Measurements from ENCODE around the gene RAD9A. TPM values are rescaled to one million over a fixed set of nuclear protein-coding genes. Genes with fewer than 3 reads are reported as not detected.

Gene RAD9A
- total and polyA plus RNA-seq, 2 donors (not counting 1 experiment from before 2014, with no cell fraction given), result 3.5 to 3.8 TPM

- H3K27me3 ChIP-seq (ENCODE audit: control insufficient read depth, insufficient read depth, low read length), result no peaks in the 10 kb centered on the region
- H3K4me3 ChIP-seq (replicated peaks in 1 of 4; ENCODE audit: control extremely low read depth in 1 of 4, insufficient read depth in 1 of 4, low read depth in 3 of 4, low read length in 4 of 4), result no peak overlapping the region
- no peak for DNase-seq (ENCODE audit: low read depth in 2 of 2)
- H3K36me3 ChIP-seq (ENCODE audit: control insufficient read depth, insufficient read depth, low read length), result peaks cover 12% of the 10 kb centered on the region
- H3K4me1 ChIP-seq (ENCODE audit: control insufficient read depth, extremely low read depth, insufficient read depth, low read length), result peaks cover 44% of the 10 kb centered on the region
- H3K4me2 ChIP-seq (ENCODE audit: extremely low read depth, insufficient read depth, low read length), result no peak overlapping the region
- H3K79me2 ChIP-seq (ENCODE audit: control insufficient read depth, insufficient read depth, low read length), result peaks cover 37% of the 10 kb centered on the region
- H3K9me3 ChIP-seq (ENCODE audit: control insufficient read depth, insufficient read depth, low read depth, low read length), result no peaks in the 10 kb centered on the region
- H2AFZ ChIP-seq (ENCODE audit: low read length), result no peak overlapping the region
- H3K27ac ChIP-seq (ENCODE audit: insufficient read depth, low read length), result no peak overlapping the region
- TF ChIP-seq CTCF (conservative IDR thresholded peaks at IDR 0.05 in 1 of 2, IDR thresholded peaks at IDR 0.05 in 1 of 2; ENCODE audit: low read depth in 1 of 2, low read length in 2 of 2), result no peak
- TF ChIP-seq EZH2 (IDR thresholded peaks at IDR 0.05; ENCODE audit: low read length, missing control alignments), result no peak
- no peaks in the 10 kb centered on the region for H4K20me1 ChIP-seq (ENCODE audit: control insufficient read depth, extremely low read depth, insufficient read depth, low read length)
- H3K9ac ChIP-seq (ENCODE audit: insufficient read depth, low read length), result no peak overlapping the region
Observed at GRCh38 chr11:67367761-67368227, 24.0 kb upstream of the RAD9A start.

GRCh38 chr11:67368621-67369020 is 23.2 kb upstream of the RAD9A start:
- Histone ChIP-seq H2AFZ (ENCODE audit: low read length) (no peak overlapping the region), H3K4me1 (ENCODE audit: control insufficient read depth, extremely low read depth, insufficient read depth, low read length) (peaks cover 44% of the 10 kb centered on the region), H4K20me1 (ENCODE audit: control insufficient read depth, extremely low read depth, insufficient read depth, low read length) (no peaks in the 10 kb centered on the region), H3K4me2 (ENCODE audit: extremely low read depth, insufficient read depth, low read length) (no peak overlapping the region), H3K27me3 (ENCODE audit: control insufficient read depth, insufficient read depth, low read length) (no peaks in the 10 kb centered on the region), H3K79me2 (ENCODE audit: control insufficient read depth, insufficient read depth, low read length) (peaks cover 37% of the 10 kb centered on the region), H3K27ac (ENCODE audit: insufficient read depth, low read length) (no peak overlapping the region), H3K9me3 (ENCODE audit: control insufficient read depth, insufficient read depth, low read depth, low read length) (no peaks in the 10 kb centered on the region), H3K4me3 (replicated peaks in 1 of 4; ENCODE audit: control extremely low read depth in 1 of 4, insufficient read depth in 1 of 4, low read depth in 3 of 4, low read length in 4 of 4) (no peak overlapping the region), H3K36me3 (ENCODE audit: control insufficient read depth, insufficient read depth, low read length) (peaks cover 12% of the 10 kb centered on the region), H3K9ac (ENCODE audit: insufficient read depth, low read length) (no peak overlapping the region)
- TF ChIP-seq CTCF (conservative IDR thresholded peaks at IDR 0.05 in 1 of 2, IDR thresholded peaks at IDR 0.05 in 1 of 2; ENCODE audit: low read depth in 1 of 2, low read length in 2 of 2), result no peak
- TF ChIP-seq EZH2 (IDR thresholded peaks at IDR 0.05; ENCODE audit: low read length, missing control alignments), result no peak
- no peak for DNase-seq (ENCODE audit: low read depth in 2 of 2)

GRCh38 chr11:67369275-67369674 is 22.5 kb upstream of the RAD9A start:
- Histone ChIP-seq H3K36me3 (ENCODE audit: control insufficient read depth, insufficient read depth, low read length) (peaks cover 12% of the 10 kb centered on the region), H3K27me3 (ENCODE audit: control insufficient read depth, insufficient read depth, low read length) (no peaks in the 10 kb centered on the region), H4K20me1 (ENCODE audit: control insufficient read depth, extremely low read depth, insufficient read depth, low read length) (no peaks in the 10 kb centered on the region), H3K4me3 (replicated peaks in 1 of 4; ENCODE audit: control extremely low read depth in 1 of 4, insufficient read depth in 1 of 4, low read depth in 3 of 4, low read length in 4 of 4) (no peak overlapping the region), H2AFZ (ENCODE audit: low read length) (no peak overlapping the region), H3K4me1 (ENCODE audit: control insufficient read depth, extremely low read depth, insufficient read depth, low read length) (peaks cover 48% of the 10 kb centered on the region), H3K4me2 (ENCODE audit: extremely low read depth, insufficient read depth, low read length) (no peak overlapping the region), H3K9ac (ENCODE audit: insufficient read depth, low read length) (no peak overlapping the region), H3K27ac (ENCODE audit: insufficient read depth, low read length) (peak overlapping the region; percentile 44), H3K9me3 (ENCODE audit: control insufficient read depth, insufficient read depth, low read depth, low read length) (no peaks in the 10 kb centered on the region), H3K79me2 (ENCODE audit: control insufficient read depth, insufficient read depth, low read length) (peaks cover 37% of the 10 kb centered on the region)
- no peak for DNase-seq (ENCODE audit: low read depth in 2 of 2)
- TF ChIP-seq CTCF (conservative IDR thresholded peaks at IDR 0.05 in 1 of 2, IDR thresholded peaks at IDR 0.05 in 1 of 2; ENCODE audit: low read depth in 1 of 2, low read length in 2 of 2) (no peak), EZH2 (IDR thresholded peaks at IDR 0.05; ENCODE audit: low read length, missing control alignments) (no peak)

Measured in fibroblast of lung (primary cell).